Peyer's patch (tissue), 4 donors: ENCODE data around the gene TGFBR2.

Experiments used
- CTCF ChIP-seq, 6 experiments: fragments of 450-650 bp in 4 of 6; fragments of 200-600 bp in 2 of 6; sonication (generic) in 1 of 6; IDR thresholded peaks; one replicate each; pipeline ENCODE4 v1.5.1; 2017 to 2019; ENCODE audit warnings: antibody characterized with exemption in 6 of 6, mild to moderate bottlenecking in 3 of 6, moderate library complexity in 1 of 6
- POLR2A ChIP-seq, 2 donors: fragments of 450-650 bp; IDR thresholded peaks; one replicate each; pipeline ENCODE4 v1.5.1; 2017; ENCODE audit warnings: antibody characterized with exemption in 2 of 2, mild to moderate bottlenecking in 2 of 2, moderate library complexity in 2 of 2

- TF ChIP-seq CTCF (IDR thresholded peaks at IDR 0.05): no peak
- TF ChIP-seq POLR2A (IDR thresholded peaks at IDR 0.05): no peak
These were observed 10.2 kb upstream of the TGFBR2 start for GRCh38 chr3:30596152-30596551.
